Measurements from ENCODE around the gene RAB11FIP3. TPM values are rescaled to one million over a fixed set of nuclear protein-coding genes. Genes with fewer than 3 reads are reported as not detected.

The RAB11FIP3 gene
- total RNA-seq, 4 donors from 2014 or later: 55.5 to 136 (median 106) TPM

DNA sequence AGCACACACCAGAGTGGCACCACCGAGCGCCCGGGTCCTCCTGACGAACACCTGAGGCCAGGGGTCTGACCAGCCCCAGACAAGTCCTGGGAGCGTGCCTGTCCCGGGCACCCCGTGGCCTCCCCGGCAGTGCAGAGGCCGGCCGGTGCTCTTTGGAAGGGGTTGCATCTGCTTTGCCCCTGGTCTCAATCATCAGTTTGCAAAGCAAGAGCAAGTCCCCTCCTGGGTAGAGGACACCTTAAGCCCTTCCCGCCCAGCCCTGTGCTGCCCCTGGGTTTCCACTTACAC lies 90.4 kb downstream of the RAB11FIP3 start:
- no peak overlapping the region for H3K4me3 ChIP-seq
- H3K27me3 ChIP-seq: no peaks in the 10 kb centered on the region
- TF ChIP-seq, protein P1, sequence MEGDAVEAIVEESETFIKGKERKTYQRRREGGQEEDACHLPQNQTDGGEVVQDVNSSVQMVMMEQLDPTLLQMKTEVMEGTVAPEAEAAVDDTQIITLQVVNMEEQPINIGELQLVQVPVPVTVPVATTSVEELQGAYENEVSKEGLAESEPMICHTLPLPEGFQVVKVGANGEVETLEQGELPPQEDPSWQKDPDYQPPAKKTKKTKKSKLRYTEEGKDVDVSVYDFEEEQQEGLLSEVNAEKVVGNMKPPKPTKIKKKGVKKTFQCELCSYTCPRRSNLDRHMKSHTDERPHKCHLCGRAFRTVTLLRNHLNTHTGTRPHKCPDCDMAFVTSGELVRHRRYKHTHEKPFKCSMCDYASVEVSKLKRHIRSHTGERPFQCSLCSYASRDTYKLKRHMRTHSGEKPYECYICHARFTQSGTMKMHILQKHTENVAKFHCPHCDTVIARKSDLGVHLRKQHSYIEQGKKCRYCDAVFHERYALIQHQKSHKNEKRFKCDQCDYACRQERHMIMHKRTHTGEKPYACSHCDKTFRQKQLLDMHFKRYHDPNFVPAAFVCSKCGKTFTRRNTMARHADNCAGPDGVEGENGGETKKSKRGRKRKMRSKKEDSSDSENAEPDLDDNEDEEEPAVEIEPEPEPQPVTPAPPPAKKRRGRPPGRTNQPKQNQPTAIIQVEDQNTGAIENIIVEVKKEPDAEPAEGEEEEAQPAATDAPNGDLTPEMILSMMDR (IDR thresholded peaks at IDR 0.05): no peak
- no peak for TF ChIP-seq POLR2A (IDR thresholded peaks at IDR 0.05)
- DNase-seq: no peak
- H3K36me3 ChIP-seq: peaks cover 0 to 56% (median 4%) of the 10 kb centered on the region in 3 donors
- no peak overlapping the region for H3K27ac ChIP-seq
- no peaks in the 10 kb centered on the region for H3K4me1 ChIP-seq
- H3K9me3 ChIP-seq: no peaks in the 10 kb centered on the region

DNA sequence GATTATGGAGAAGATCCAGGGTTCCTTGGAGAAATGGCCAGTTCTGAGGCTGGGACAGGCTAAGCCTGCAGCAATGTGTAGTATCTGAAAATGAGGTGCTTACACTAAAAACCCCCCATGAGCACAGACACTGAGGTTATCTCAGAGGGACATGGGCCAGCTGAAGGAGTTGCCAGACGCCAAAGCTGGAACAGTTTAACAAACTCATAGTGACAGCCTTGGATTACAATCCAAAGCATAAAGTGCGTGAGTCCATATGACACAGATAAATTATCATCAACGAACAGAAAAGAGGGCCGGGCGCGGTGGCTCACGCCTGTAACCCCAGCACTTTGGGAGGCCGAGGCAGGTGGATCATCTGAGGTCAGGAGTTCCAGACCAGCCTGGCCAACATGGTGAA lies 90.9 kb downstream of the RAB11FIP3 start:
- no peak overlapping the region for H3K4me3 ChIP-seq
- no peak overlapping the region for H3K27ac ChIP-seq
- DNase-seq: no peak
- H3K36me3 ChIP-seq: peaks cover 0 to 58% (median 4%) of the 10 kb centered on the region in 3 donors
- H3K4me1 ChIP-seq: peaks cover 0 to 3% (median 0%) of the 10 kb centered on the region in 4 donors
- H3K27me3 ChIP-seq: no peaks in the 10 kb centered on the region
- TF ChIP-seq, protein P1 (IDR thresholded peaks at IDR 0.05): no peak
- TF ChIP-seq POLR2A (IDR thresholded peaks at IDR 0.05): no peak
- H3K9me3 ChIP-seq: no peaks in the 10 kb centered on the region

DNA sequence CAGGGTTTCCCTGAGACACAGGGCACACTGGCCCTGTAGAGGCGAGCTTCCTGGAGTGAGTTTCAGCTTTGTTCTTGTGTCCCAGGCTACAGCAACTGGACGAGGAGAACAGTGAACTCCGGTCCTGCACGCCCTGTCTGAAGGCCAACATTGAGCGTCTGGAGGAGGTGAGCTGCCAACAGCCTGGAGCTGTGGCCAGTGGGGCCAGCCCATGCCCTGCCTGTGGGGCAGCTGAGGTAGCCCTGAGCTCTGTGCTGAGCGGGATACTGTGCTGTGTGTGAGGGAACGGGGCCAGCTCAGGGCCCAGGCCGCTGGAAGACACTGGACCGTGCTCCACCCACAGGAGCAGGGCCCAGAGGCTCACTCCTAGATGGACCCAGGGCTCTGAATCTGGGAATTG lies 93.4 kb downstream of the RAB11FIP3 start:
- no peak overlapping the region for H3K27ac ChIP-seq
- H3K36me3 ChIP-seq: peaks cover 0 to 57% (median 4%) of the 10 kb centered on the region in 3 donors
- no peak for TF ChIP-seq POLR2A (IDR thresholded peaks at IDR 0.05)
- TF ChIP-seq, protein P1 (IDR thresholded peaks at IDR 0.05): no peak

DNA sequence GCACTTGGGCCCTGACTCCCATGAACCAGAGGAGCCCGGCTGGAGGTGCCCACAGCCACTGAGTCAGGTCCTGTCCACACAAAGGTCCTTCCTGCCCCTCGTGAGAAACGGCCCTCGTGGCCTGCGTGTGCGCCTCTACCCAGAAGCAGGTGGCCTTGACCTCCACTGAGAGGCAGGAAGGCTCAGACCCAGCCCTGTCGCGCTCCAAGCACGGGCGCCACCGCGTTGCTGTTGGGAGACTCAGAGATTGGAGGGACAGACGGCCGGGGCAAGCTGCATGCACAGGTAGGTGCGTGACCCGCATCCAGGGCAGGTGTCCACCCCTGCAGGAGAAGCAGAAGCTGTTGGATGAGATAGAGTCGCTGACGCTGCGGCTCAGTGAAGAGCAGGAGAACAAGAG lies 94.0 kb downstream of the RAB11FIP3 start:
- DNase-seq: no peak
- no peaks in the 10 kb centered on the region for H3K9me3 ChIP-seq
- peaks cover 0 to 57% (median 4%) of the 10 kb centered on the region in 3 donors for H3K36me3 ChIP-seq
- TF ChIP-seq, protein P1 (IDR thresholded peaks at IDR 0.05): no peak
- no peak for TF ChIP-seq POLR2A (IDR thresholded peaks at IDR 0.05)
- no peaks in the 10 kb centered on the region for H3K27me3 ChIP-seq
- no peak overlapping the region for H3K27ac ChIP-seq
- H3K4me3 ChIP-seq: no peak overlapping the region
- peaks cover 0 to 15% (median 0%) of the 10 kb centered on the region in 4 donors for H3K4me1 ChIP-seq

More for the DNA sequence above, 93.4 kb downstream of the RAB11FIP3 start:
- Histone ChIP-seq H3K4me1 (peaks cover 0 to 9% (median 0%) of the 10 kb centered on the region in 4 donors), H3K27me3 (no peaks in the 10 kb centered on the region), H3K9me3 (no peaks in the 10 kb centered on the region), H3K4me3 (no peak overlapping the region)
- no peak for DNase-seq

DNA sequence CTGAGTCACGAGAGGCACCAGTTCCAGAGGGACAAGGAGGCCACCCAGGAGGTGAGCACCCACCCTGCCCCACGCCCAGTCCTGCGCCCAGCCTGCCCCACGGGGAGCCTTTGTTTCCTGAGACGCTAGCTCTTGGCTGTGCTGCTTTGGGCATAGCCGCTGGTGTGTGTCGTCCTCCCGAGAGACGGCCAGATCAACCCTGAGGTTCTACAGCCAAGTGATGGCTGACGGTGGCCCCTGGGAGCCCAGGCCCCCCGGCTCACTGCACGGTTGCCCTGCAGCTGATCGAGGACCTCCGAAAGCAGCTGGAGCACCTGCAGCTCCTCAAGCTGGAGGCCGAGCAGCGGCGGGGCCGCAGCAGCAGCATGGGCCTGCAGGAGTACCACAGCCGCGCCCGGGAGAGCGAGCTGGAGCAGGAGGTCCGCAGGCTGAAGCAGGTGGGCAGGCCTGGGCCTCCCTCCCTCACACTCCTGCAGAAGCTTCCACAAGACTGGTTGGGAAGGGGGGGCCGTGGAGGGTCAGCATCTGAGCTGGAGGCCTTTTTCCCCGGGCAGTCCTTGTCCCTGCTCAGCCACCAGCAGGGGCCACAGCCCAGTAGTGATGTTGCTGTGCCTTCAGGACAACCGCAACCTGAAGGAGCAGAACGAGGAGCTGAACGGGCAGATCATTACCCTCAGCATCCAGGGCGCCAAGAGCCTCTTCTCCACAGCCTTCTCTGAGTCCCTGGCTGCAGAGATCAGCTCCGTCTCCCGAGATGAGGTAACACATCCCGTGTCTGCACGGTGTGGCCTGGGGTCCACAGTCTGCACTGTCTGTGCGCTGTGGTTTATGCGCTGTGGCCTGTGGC lies 94.6 kb downstream of the RAB11FIP3 start:
- H3K36me3 ChIP-seq: peaks cover 0 to 56% (median 4%) of the 10 kb centered on the region in 3 donors

More for the DNA sequence above, 94.6 kb downstream of the RAB11FIP3 start:
- DNase-seq: no peak
- Histone ChIP-seq H3K27me3 (no peaks in the 10 kb centered on the region), H3K4me1 (peaks cover 0 to 21% (median 0%) of the 10 kb centered on the region in 4 donors), H3K4me3 (no peak overlapping the region), H3K9me3 (no peaks in the 10 kb centered on the region), H3K27ac (no peak overlapping the region)
- TF ChIP-seq, protein P1 (IDR thresholded peaks at IDR 0.05): no peak
- no peak for TF ChIP-seq POLR2A (IDR thresholded peaks at IDR 0.05)
